NB4 (cell line): ENCODE data around the gene CHST15.
"Not testable (repeated sequence)": the region's sequence is repeated elsewhere in the genome, so short reads cannot be mapped to it uniquely, and the experiment has no call there.

Source experiments
- DNase-seq: peaks from one replicate; pipeline ENCODE4 v3.0.0; 2010; ENCODE audit warnings: low read depth
- H3K4me3 ChIP-seq: one replicate; pipeline ENCODE4 v1.5.1; 2011; ENCODE audit warnings: mild to moderate bottlenecking, low read depth, low read length, moderate library complexity
- MYC ChIP-seq: IDR thresholded peaks from 2 replicates; pipeline ENCODE4 v1.6.1; 2011; ENCODE audit warnings: low read depth, low read length
- POLR2A ChIP-seq: IDR thresholded peaks from 2 replicates; pipeline ENCODE4 v1.6.1; 2011; ENCODE audit warnings: mild to moderate bottlenecking; ENCODE audit not compliant: insufficient read length; ENCODE audit errors: extremely low read depth
- TF ChIP-seq, protein P1 (sequence below): IDR thresholded peaks from one replicate; pipeline ENCODE4 v1.5.1; 2012; ENCODE audit warnings: low read depth, low read length
- TF ChIP-seq, protein P2 (sequence below): IDR thresholded peaks from 2 replicates; pipeline ENCODE4 v1.6.1; 2011; ENCODE audit warnings: low read depth, low read length

CHST15 gene

DNA sequence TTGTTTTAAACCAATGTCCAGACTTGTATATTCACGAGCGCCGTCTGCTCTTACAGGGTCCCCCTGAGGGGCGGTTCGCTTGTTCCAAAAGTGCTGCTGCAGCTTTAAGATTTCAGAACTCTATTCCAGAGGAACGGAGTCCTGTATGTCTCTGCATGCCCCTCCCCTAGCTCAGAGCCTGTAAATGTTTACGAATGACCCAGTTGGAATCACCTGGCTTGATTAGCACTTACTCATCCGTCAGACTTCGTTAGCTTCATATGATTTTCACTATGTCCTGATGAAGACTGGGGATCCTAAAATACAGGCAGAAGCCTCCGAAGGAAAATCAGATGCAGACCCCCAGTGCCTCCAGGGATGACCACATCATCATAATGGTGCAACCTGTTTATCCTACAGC lies 4.5 kb upstream of the CHST15 start:
- H3K4me3 ChIP-seq, result no peak overlapping the region
- DNase-seq, result no peak
- TF ChIP-seq, protein P1, sequence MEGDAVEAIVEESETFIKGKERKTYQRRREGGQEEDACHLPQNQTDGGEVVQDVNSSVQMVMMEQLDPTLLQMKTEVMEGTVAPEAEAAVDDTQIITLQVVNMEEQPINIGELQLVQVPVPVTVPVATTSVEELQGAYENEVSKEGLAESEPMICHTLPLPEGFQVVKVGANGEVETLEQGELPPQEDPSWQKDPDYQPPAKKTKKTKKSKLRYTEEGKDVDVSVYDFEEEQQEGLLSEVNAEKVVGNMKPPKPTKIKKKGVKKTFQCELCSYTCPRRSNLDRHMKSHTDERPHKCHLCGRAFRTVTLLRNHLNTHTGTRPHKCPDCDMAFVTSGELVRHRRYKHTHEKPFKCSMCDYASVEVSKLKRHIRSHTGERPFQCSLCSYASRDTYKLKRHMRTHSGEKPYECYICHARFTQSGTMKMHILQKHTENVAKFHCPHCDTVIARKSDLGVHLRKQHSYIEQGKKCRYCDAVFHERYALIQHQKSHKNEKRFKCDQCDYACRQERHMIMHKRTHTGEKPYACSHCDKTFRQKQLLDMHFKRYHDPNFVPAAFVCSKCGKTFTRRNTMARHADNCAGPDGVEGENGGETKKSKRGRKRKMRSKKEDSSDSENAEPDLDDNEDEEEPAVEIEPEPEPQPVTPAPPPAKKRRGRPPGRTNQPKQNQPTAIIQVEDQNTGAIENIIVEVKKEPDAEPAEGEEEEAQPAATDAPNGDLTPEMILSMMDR, result no peak
- no peak for TF ChIP-seq MYC
- TF ChIP-seq, protein P2, sequence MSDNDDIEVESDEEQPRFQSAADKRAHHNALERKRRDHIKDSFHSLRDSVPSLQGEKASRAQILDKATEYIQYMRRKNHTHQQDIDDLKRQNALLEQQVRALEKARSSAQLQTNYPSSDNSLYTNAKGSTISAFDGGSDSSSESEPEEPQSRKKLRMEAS, result no peak
- TF ChIP-seq POLR2A, result no peak

DNA sequence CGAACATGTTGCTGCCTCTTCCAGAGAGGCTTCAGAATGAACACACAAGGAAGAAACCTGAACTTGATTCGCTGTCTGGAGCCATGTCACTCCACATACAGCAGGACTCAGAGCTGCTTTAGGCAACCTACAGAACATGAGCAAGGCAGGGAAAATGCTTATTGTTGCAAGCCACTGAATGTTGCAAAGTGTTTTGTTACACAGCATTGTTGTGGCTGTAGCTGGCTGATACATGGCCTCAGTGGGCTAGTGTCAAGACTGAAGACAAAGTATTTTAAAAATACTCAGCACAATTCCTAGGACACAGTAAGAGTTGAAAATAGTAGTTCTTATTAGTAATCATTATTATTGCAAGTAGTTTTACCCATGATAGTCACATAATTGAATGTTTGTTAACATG lies 3.1 kb upstream of the CHST15 start:
- H3K4me3 ChIP-seq, result no peak overlapping the region
- TF ChIP-seq, protein P2, result no peak
- TF ChIP-seq MYC, result no peak
- TF ChIP-seq, protein P1, result no peak
- no peak for TF ChIP-seq POLR2A
- no peak for DNase-seq

DNA sequence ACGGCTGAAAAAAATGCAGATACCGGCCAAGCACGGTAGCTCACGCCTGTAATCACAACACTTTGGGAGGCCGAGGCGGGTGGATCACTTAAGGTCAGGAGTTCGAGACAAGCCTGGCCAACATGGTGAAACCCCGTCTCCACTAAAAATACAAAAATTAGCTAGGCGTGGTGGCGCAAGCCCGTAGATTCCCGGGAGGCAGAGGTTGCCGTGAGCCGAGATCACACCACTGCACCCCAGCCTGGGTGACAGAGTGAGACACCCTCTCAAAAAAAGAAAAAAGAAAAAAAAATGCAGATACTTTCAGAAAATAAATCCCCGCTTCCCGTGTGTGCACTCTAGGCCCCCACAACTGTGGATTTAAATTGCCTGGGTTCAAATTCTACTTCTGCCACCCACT lies 2.4 kb upstream of the CHST15 start:
- DNase-seq, H3K4me3 ChIP-seq: not testable (repeated sequence)

DNA sequence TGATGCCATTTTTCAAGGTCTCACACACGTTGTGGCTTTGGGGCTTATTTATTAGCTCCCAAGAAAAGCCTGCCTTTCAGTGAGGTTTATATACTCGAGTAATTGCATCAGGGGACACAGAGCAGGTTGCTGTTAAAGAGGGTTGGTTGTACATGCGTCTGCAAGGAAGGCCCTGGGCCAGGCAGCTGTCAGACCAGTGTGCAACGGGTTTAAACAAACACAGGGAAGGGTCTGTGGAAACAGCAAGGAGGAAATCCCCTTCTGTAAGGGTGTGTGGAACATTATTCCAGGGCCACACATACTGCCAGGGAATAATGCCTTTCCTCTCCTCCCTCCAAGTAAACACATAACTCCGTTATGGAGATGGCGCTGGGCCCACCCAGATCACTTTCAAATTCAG lies 1.7 kb upstream of the CHST15 start:
- no peak for DNase-seq
- TF ChIP-seq, protein P2, result no peak
- TF ChIP-seq, protein P1, result no peak
- TF ChIP-seq POLR2A (no peak), MYC (no peak)
- no peak overlapping the region for H3K4me3 ChIP-seq

DNA sequence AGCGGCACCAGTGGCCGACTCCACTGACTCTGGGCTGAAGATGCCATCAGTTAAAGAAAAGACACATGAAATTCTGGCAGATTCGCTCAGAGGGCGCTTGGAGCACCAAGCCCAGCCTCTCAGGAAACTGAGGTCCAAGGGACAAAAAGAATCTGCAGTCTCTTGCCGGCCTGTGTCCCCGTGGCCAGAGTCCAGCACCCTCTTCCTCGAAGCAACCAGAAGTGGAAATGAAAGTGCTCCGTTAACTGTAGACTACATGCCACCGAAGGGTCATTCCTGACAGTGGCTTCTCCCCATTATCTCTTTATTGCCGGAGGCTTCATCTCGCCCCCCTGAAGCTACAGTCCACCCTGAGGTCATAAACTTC lies 1.0 kb upstream of the CHST15 start:
- H3K4me3 ChIP-seq, result no peak overlapping the region
- TF ChIP-seq POLR2A, result no peak
- TF ChIP-seq, protein P2, result no peak
- TF ChIP-seq, protein P1, result no peak
- no peak for TF ChIP-seq MYC
- DNase-seq, result no peak

DNA sequence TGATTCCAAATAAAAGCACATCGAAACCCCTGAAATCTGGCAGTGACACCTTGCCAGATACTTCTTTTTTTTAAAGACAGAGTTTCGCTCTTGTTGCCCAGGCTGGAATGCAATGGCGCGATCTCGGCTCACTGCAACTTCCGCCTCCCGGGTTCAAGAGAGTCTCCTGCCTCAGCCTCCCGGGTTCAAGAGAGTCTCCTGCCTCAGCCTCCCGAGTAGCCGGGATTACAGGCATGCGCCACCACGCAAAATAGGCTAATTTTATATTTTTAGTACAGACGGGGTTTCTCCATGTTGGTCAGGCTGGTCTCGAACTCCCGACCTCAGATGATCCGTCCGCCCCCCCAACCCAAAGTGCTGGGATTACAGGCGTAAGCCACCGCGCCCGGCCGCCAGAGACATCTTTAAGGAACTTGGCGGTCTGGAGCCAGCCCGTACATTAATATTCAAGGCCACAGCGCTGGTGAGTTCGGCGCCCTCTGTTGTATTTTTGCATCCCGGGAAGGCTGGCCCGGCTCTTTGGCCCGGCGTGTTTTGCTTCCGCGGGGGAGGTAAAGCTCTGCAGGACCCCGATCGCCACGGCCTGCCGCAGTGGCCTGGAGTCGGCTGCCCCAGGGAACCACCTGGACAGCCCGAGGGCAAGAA lies 498 bp upstream of the CHST15 start:
- DNase-seq, H3K4me3 ChIP-seq: not testable (repeated sequence)

DNA sequence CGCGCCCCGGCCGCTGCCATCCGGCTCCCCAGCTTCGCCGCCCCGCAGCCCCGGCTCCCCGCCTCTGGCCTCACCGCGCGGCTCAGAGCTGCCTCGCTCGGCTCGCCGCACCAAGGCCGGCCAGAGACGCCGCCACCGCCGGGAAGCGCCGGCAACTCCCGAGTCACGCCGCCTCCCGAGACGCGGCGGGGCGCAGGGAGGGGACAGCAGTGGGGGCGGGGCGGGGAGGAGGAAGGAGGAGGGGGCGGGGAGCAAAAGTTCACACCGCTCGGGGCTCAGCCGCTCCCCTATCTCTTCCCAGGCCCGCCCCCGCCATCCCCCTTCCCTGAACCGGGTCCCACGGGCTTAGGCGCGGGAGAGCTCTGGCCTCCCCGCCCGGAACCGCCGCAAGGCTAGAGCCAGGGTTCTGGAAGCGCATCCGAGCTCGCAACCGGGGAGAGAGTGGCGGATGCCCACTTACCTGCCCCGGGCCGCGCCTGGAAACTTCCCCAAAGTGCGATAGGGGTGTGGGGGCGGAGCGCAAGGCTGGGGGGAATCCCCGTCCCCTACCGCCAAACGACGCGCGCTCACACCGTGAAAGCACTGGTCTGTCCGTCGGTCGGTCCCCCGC lies 1.0 kb downstream of the CHST15 start:
- TF ChIP-seq, protein P2, result no peak
- TF ChIP-seq MYC, result no peak
- TF ChIP-seq POLR2A, result no peak
- TF ChIP-seq, protein P1, result no peak
- DNase-seq, result no peak
- H3K4me3 ChIP-seq, result no peak overlapping the region
